Liver (tissue), 3 donors: ENCODE data around the gene MRPS18B.

Source experiments
- CTCF ChIP-seq: fragments of 150-350 bp; IDR thresholded peaks from 2 replicates; pipeline ENCODE4 v1.5.1; 2017; ENCODE audit warnings: improper control_type of control experiment, low read depth, low read length; ENCODE audit not compliant: missing input control
- EGR1 ChIP-seq, 2 donors: IDR thresholded peaks; 2 replicates each; pipeline ENCODE4 v1.6.1; 2016 to 2018; ENCODE audit warnings: antibody characterized with exemption in 2 of 2, low read depth in 2 of 2
- GABPA ChIP-seq, 2 donors: IDR thresholded peaks in 1 of 2; conservative IDR thresholded peaks in 1 of 2; 2 replicates each; pipeline ENCODE4 v1.6.1; 2016; ENCODE audit warnings: antibody characterized with exemption in 2 of 2, mild to moderate bottlenecking in 1 of 2, moderate library complexity in 1 of 2
- HNF4A ChIP-seq, 2 donors: conservative IDR thresholded peaks; 2 replicates each; pipeline ENCODE4 v1.6.1; 2016; ENCODE audit warnings: antibody characterized with exemption in 2 of 2, mild to moderate bottlenecking in 2 of 2
- JUND ChIP-seq, 2 donors: IDR thresholded peaks; 2 replicates each; pipeline ENCODE4 v1.6.1; 2016; ENCODE audit warnings: antibody characterized with exemption in 2 of 2
- MAX ChIP-seq: IDR thresholded peaks from 2 replicates; pipeline ENCODE4 v1.6.1; 2016; ENCODE audit warnings: antibody characterized with exemption
- RAD21 ChIP-seq, 2 donors: IDR thresholded peaks; 2 replicates each; pipeline ENCODE4 v1.6.1; 2016; ENCODE audit warnings: antibody characterized with exemption in 2 of 2, mild to moderate bottlenecking in 2 of 2
- REST ChIP-seq: IDR thresholded peaks from 2 replicates; pipeline ENCODE4 v1.6.1; 2016; ENCODE audit warnings: antibody characterized with exemption, mild to moderate bottlenecking
- SP1 ChIP-seq: IDR thresholded peaks from 2 replicates; pipeline ENCODE4 v1.6.1; 2018; ENCODE audit warnings: antibody characterized with exemption, mild to moderate bottlenecking
- TAF1 ChIP-seq: conservative IDR thresholded peaks from 2 replicates; pipeline ENCODE4 v1.6.1; 2016; ENCODE audit warnings: antibody characterized with exemption, mild to moderate bottlenecking
- YY1 ChIP-seq: IDR thresholded peaks from 2 replicates; pipeline ENCODE4 v1.6.1; 2016; ENCODE audit warnings: antibody characterized with exemption, mild to moderate bottlenecking
- ZBTB33 ChIP-seq: IDR thresholded peaks from 2 replicates; pipeline ENCODE4 v1.6.1; 2016; ENCODE audit warnings: antibody characterized with exemption
- donor health status: healthy.
- donor health status: healthy.

- TF ChIP-seq YY1 (no peak), CTCF (no peak), SP1 (no peak), HNF4A (conservative IDR thresholded peaks at IDR 0.05) (no peak), JUND (IDR thresholded peaks at IDR 0.05) (no peak), GABPA (IDR thresholded peaks at IDR 0.05 in 1 of 2, conservative IDR thresholded peaks at IDR 0.05 in 1 of 2) (no peak), EGR1 (IDR thresholded peaks at IDR 0.05; ENCODE audit: low read depth in 2 of 2) (no peak), RAD21 (IDR thresholded peaks at IDR 0.05) (no peak), TAF1 (no peak), REST (no peak), MAX (no peak), ZBTB33 (no peak)
Observed at GRCh38 chr6:30670760-30671527, 53.3 kb downstream of the MRPS18B start.
